Endodermal cell (in vitro differentiated cells): Measurements from ENCODE around the gene INAFM2. TPM values are rescaled to one million over a fixed set of nuclear protein-coding genes. Genes with fewer than 3 reads are reported as not detected.

Source experiments
- DNase-seq: peaks from one replicate; pipeline ENCODE4 v3.0.0-alpha.2; 2017
- H3K27ac ChIP-seq: 2 replicates; pipeline ENCODE4 v1.5.1; 2013; ENCODE audit warnings: mild to moderate bottlenecking, low read depth, low read length, moderate library complexity
- H3K27me3 ChIP-seq: 2 replicates; pipeline ENCODE4 v1.6.1; 2013; ENCODE audit warnings: mild to moderate bottlenecking, low read length, moderate library complexity; ENCODE audit not compliant: insufficient read depth, control insufficient read depth, poor library complexity, severe bottlenecking
- H3K36me3 ChIP-seq: 2 replicates; pipeline ENCODE4 v1.7.0; 2013; ENCODE audit warnings: mild to moderate bottlenecking, low read length, moderate library complexity; ENCODE audit not compliant: control insufficient read depth, insufficient read depth
- H3K4me1 ChIP-seq: one replicate; pipeline ENCODE4 v1.7.0; 2013; ENCODE audit warnings: low read length; ENCODE audit not compliant: control insufficient read depth, insufficient read depth
- H3K4me3 ChIP-seq: 2 replicates; pipeline ENCODE4 v1.5.1; 2013; ENCODE audit warnings: mild to moderate bottlenecking, low read length, moderate library complexity
- H3K9ac ChIP-seq: 2 replicates; pipeline ENCODE4 v1.6.1; 2013; ENCODE audit warnings: mild to moderate bottlenecking, low read length, moderate library complexity; ENCODE audit not compliant: poor library complexity, severe bottlenecking; ENCODE audit errors: extremely low read depth
- H3K9me3 ChIP-seq: 2 replicates; pipeline ENCODE4 v1.6.1; 2013; ENCODE audit warnings: mild to moderate bottlenecking, low read length, moderate library complexity; ENCODE audit not compliant: control insufficient read depth
- H3K27ac Mint-ChIP-seq: 2 replicates; pipeline ENCODE4 v1.8.0; 2020; ENCODE audit warnings: mixed read lengths
- H3K27me3 Mint-ChIP-seq: 2 replicates; pipeline ENCODE4 v1.8.0; 2021; ENCODE audit warnings: mild to moderate bottlenecking, mixed read lengths; ENCODE audit not compliant: insufficient read depth
- H3K36me3 Mint-ChIP-seq: 2 replicates; pipeline ENCODE4 v1.8.0; 2020; ENCODE audit warnings: low read depth, mixed read lengths
- H3K4me1 Mint-ChIP-seq: 2 replicates; pipeline ENCODE4 v1.8.0; 2020; ENCODE audit warnings: mixed read lengths
- H3K4me3 Mint-ChIP-seq: 2 replicates; pipeline ENCODE4 v1.8.0; 2020; ENCODE audit warnings: mild to moderate bottlenecking, moderate library complexity, mixed read lengths
- H3K9me3 Mint-ChIP-seq: 2 replicates; pipeline ENCODE4 v1.8.0; 2020; ENCODE audit warnings: mild to moderate bottlenecking, mixed read lengths
- CTCF ChIP-seq: fragments of 200-600 bp; sonication (generic); conservative IDR thresholded peaks from 2 replicates; pipeline ENCODE4 v1.5.0; 2021; ENCODE audit warnings: antibody characterized with exemption, mild to moderate bottlenecking
- WGBS, 2 experiments: methylation state at CpG; one replicate each; pipeline versions ENCODE4 v1.1.5 to v1.1.7; 2013; ENCODE audit warnings: missing lambda C conversion rate in 2 of 2, mixed read lengths in 1 of 2; ENCODE audit not compliant: insufficient coverage in 1 of 2, insufficient read length in 1 of 2; 5-methylcytosine and 5-hydroxymethylcytosine counted together
- total RNA-seq, 2 donors: library from RNA; stranded (reverse); fragmentation: NEBNext Ultra II Directional in 1 of 2; extraction: Animal tissue kit (Norgen Biotek cat#: 25700) in 1 of 2; gene quantifications; 2 replicates in 1 of 2; 3 replicates in 1 of 2; pipeline ENCODE4 v1.2.1, GENCODE V29; 2021

Gene INAFM2
- total RNA-seq, 2 donors from 2014 or later = 4.6 to 8.6 TPM

- 43 to 58% methylated on average over 2 to 3 of the region's 7 CpGs for WGBS, 2 experiments
- Mint-ChIP-seq H3K4me3 (no peak overlapping the region), H3K9me3 (no peaks in the 10 kb centered on the region), H3K27me3 (peaks cover 31% of the 10 kb centered on the region), H3K4me1 (peaks cover 17% of the 10 kb centered on the region), H3K36me3 (no peaks in the 10 kb centered on the region), H3K27ac (no peak overlapping the region)
- Histone ChIP-seq H3K9ac (no peak overlapping the region), H3K27me3 (peaks cover 29% of the 10 kb centered on the region), H3K36me3 (no peaks in the 10 kb centered on the region), H3K4me1 (peaks cover 6% of the 10 kb centered on the region), H3K9me3 (no peaks in the 10 kb centered on the region), H3K27ac (no peak overlapping the region), H3K4me3 (no peak overlapping the region)
- TF ChIP-seq CTCF = no peak
- no peak for DNase-seq
These were observed 16.6 kb upstream of the INAFM2 start for GRCh38 chr15:40306908-40307307.

- TF ChIP-seq CTCF = peak; percentile 64
- DNase-seq = peak; percentile 83
- no peaks in the 10 kb centered on the region for H3K36me3 Mint-ChIP-seq
- H3K4me3 ChIP-seq = no peak within 1 kb of the TSS
- no peak within 1 kb of the TSS for H3K27ac ChIP-seq
- no peak within 1 kb of the TSS for H3K9ac ChIP-seq
- peaks cover 6% of the 10 kb centered on the region for H3K4me1 ChIP-seq
- peaks cover 38% of the 10 kb centered on the region for H3K27me3 Mint-ChIP-seq
- no peak within 1 kb of the TSS for H3K27ac Mint-ChIP-seq
- H3K27me3 ChIP-seq = peaks cover 36% of the 10 kb centered on the region
- H3K36me3 ChIP-seq = no peaks in the 10 kb centered on the region
- H3K9me3 Mint-ChIP-seq = no peaks in the 10 kb centered on the region
- H3K9me3 ChIP-seq = no peaks in the 10 kb centered on the region
- H3K4me3 Mint-ChIP-seq = no peak within 1 kb of the TSS
- 71 to 96% methylated on average over 3 to 13 of the region's 15 CpGs for WGBS, 2 experiments
- peaks cover 15% of the 10 kb centered on the region for H3K4me1 Mint-ChIP-seq
These were observed 15.9 kb upstream of the INAFM2 start, which contains the start of gene PLCB2 for GRCh38 chr15:40307421-40308211. Gene PLCB2, minus strand, starts transcription at chr15:40307935. Its CDS starts 263 bp downstream, at chr15:40307672.

- H3K4me3 Mint-ChIP-seq = no peak overlapping the region
- WGBS, 2 experiments = 82 to 85% methylated on average over 6 to 8 of the region's 8 CpGs
- Histone ChIP-seq H3K9ac (no peak overlapping the region), H3K27ac (no peak overlapping the region), H3K27me3 (peaks cover 42% of the 10 kb centered on the region), H3K4me3 (no peak overlapping the region), H3K9me3 (no peaks in the 10 kb centered on the region), H3K4me1 (peaks cover 6% of the 10 kb centered on the region), H3K36me3 (no peaks in the 10 kb centered on the region)
- TF ChIP-seq CTCF = no peak
- H3K27me3 Mint-ChIP-seq = peaks cover 44% of the 10 kb centered on the region
- H3K4me1 Mint-ChIP-seq = peaks cover 15% of the 10 kb centered on the region
- H3K9me3 Mint-ChIP-seq = no peaks in the 10 kb centered on the region
- H3K27ac Mint-ChIP-seq = no peak overlapping the region
- H3K36me3 Mint-ChIP-seq = no peaks in the 10 kb centered on the region
- no peak for DNase-seq
These were observed 14.1 kb upstream of the INAFM2 start for GRCh38 chr15:40309344-40309862.
